HG02970 (cell line): Measurements from ENCODE around the gene IFNL3.
"Not testable (repeated sequence)": the region's sequence is repeated elsewhere in the genome, so short reads cannot be mapped to it uniquely, and the experiment has no call there.

Source experiments
- ATAC-seq: cut with Tn5 transposase; IDR thresholded peaks from one replicate; pipeline ENCODE4 v1.9.1; 2021; ENCODE audit warnings: mild to moderate bottlenecking, moderate library complexity, moderate number of reproducible peaks; ENCODE audit not compliant: unreplicated experiment, low FRiP score

IFNL3 gene

DNA sequence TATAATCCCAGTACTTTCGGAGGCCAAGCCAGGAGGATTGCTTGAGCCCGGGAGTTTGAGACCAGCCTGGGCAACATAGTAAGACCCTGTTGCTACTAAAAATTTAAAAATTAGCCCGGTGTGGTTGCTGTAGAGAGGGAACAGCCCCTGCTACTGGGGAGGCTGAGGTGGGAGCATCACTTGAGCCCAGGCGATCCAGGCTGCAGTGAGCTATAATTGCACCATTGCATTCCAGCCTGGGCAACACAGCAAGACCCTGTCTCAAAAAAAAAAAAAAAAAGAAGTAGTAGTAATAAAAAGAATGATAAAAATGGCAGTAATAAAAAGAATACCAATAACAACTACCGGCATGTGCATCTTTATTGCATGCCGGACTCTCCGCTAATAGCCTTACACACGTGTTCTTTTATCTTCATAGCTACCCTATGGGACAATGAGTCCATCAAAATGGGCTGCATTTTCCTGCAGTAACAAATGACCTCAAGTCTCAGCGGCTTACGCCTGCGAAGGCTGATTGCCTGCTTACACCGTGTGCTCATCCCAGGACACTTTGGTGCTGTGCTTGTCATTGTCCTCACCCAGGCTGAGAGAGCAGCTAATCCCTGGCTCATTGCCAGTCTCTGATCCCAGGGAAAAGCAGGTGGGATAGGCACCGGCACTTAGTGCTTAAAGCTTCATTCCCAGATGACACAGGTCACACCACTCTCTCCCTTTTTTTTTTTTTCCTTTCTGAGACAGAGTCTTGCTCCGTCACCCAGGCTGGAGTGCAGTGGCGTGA, 26.4 kb downstream of the IFNL3 start:
- ATAC-seq = no peak

DNA sequence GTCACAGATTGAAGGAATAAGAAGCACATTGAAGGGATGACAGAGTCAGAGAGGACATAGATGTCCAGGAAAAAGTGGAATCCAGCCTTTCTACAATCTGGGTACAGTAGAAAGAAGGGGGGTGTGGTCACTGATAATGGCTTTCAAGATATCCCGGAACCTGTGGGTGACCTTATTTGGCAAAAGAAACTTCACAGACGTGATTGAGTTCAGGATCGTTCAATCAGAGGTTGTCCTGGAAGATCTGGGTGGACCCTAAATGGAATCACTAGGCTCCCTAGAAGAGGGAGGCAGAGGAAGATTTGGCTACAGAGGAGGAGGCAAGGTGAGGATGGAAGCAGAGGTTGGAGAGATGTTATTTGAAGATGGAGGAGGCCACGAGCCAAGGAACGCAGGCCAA, 27.7 kb downstream of the IFNL3 start:
- no peak for ATAC-seq

DNA sequence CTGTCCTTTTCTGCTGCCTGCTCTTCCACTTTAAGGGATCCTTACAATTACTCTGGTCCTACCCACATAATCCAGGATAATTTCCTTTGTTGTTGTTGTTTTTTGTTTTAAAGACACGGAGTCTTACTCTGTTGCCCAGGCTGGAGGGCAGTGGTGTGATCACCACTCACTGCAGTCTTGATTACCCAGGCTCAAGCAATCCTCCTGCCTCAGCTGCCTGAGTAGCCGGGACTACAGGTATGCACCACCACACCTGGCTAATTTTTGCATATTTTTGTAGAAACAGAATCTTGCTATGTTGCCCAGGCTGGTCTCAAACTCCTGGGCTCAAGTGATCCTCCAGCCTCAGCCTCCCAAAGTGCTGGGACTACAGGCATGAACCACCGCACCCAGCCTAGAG, 29.5 kb downstream of the IFNL3 start:
- ATAC-seq = not testable (repeated sequence)

DNA sequence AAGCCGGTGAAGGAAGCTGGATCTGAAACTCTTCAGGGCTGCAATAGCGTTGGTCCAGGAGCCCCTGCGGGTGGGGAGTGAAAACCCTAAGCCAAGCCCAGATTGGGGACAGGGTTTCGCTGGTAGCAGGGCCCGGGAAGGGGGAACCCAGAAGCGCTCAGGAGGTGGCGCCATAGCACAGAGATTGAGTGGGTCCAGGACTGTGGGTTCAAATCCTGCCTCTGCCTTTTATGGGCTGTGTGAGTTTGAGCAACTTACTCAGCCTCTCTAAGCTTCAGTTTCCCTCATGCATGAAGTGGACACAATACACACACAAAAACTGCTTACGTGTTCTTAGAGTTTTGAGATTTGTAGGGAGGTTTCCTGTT, 32.4 kb downstream of the IFNL3 start:
- ATAC-seq = no peak

DNA sequence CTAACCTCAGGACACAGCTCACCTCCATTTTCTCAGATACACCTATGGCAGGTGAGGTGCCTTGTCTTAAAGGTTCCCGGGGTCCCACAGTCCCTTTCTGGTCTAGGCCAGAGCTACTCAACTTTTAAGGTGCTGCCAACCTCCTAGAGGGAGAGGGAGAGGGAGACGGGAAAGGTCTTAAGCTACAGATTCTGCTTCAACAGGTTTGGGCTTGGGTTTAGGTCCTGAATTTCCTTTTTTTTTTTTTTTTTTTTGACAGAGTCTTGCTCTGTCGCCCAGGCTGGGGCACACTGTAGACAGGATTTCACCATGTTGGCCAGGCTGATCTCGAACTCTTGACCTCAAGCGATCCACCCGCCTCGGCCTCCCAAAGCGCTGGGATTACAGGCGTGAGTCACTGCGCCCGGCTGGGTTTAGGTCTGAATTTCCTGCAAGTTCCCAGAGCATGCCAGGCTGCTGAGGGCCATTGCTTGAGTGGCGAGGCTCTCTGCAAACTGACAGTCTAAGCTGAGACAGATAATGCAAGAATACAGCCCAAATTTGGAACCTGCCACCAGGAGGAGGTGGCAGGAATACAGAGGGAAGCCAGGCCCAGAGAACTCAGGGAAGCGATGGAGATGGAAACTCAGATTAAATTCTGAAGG, 33.0 kb downstream of the IFNL3 start:
- ATAC-seq = no peak

DNA sequence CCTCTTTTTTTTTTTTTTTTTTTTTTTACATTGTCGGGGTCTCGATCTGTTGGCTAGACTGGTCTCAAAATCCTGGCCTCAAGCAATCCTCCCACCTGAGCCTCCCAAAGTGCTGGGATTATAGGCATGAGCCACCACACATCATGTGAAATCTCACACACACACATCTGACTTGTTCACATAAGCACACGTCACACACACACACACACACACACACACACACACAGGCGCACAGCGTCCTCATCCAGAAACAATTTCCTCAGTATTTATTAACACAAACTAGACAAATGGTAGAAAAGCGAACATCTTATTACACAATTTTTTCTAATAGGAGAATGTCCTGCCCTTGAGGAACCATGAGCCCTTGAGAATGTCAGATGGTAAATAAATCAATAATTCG, 35.6 kb downstream of the IFNL3 start:
- no peak for ATAC-seq

DNA sequence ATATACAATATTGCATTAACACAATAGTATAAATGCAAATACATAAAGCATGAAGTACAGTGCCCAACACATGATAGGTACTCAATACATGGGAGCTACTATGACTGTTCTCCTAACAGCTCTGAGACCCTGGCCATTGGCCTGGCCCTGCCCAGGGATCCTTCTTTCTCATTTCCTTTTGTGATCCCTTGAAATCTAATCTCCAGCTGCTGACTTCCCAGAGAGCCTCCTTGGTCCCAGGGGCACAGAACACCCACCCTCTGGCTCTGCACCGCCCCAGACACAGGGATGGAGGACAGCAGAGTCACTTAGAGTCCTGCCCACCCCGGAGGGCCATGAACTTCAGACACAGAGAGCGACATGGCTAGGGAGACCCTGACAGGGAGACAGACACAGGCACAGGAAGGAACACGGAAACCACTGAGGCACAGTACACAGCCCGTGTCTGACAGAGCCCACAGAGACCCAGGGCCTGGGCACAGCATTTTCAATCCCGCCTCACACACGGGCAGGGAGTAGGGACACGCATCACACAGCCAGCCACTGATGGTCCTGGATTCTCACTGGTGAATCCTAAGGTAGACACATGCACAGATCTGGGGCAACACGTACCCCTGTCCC, 36.5 kb downstream of the IFNL3 start:
- ATAC-seq = no peak

DNA sequence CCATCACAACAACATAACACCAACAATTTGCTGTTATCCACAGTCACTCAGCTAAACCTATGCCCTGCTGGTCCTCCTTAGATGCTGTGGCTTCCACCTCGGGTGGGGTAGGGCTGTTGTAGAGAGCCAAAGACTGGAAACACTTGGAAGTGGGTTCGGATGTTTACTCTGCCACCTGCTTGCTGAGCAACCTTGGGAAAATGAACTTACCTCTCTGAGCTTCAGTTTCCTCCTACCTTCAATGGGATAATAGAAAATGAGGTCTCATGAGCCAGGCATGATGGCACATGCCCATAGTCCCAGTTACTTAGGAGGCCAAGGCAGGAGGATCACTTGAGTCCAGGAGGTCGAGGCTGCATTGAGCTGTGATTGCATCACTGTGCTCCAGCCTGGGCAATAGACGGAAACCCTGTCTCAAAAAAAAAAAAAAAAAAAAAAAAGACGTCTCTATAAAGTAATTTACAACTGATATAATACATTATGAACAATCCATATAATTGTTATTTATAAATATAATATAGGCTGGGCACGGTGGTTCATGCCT, 37.4 kb downstream of the IFNL3 start:
- no peak for ATAC-seq

DNA sequence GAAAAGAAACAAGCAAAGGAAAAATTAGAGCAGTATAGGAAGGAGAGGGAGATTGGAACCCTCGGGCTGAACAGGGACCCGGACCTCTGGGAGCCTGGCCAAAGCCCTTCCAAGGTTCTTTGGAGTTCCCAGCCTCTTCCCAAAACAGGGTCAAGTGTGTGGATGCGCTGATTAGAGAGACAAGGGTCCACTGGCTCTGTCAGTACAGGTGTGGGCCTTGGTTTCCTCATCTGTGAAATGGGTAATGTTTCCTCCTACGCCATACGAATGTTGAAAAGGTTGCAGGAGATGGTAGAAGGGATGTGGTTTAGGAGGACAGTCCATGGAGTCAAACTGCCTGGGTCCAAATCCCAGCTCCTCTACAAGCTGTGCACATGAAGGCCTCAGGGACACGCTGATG, 38.7 kb downstream of the IFNL3 start:
- ATAC-seq = no peak

DNA sequence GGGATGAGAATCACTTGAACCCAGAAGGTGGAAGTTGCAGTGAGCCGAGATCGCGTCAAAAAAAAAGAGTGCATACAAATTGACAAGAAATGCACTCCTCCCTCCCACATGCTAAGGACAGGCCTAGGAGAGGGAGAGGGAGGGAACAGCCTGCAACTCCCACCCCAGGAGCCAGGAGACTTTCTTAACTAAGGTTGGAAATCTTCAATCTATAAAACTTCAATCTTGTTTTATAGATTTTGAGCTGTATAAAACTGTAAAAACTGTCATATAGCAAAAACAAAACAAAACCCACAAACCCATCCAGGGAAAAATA, 39.4 kb downstream of the IFNL3 start:
- no peak for ATAC-seq

DNA sequence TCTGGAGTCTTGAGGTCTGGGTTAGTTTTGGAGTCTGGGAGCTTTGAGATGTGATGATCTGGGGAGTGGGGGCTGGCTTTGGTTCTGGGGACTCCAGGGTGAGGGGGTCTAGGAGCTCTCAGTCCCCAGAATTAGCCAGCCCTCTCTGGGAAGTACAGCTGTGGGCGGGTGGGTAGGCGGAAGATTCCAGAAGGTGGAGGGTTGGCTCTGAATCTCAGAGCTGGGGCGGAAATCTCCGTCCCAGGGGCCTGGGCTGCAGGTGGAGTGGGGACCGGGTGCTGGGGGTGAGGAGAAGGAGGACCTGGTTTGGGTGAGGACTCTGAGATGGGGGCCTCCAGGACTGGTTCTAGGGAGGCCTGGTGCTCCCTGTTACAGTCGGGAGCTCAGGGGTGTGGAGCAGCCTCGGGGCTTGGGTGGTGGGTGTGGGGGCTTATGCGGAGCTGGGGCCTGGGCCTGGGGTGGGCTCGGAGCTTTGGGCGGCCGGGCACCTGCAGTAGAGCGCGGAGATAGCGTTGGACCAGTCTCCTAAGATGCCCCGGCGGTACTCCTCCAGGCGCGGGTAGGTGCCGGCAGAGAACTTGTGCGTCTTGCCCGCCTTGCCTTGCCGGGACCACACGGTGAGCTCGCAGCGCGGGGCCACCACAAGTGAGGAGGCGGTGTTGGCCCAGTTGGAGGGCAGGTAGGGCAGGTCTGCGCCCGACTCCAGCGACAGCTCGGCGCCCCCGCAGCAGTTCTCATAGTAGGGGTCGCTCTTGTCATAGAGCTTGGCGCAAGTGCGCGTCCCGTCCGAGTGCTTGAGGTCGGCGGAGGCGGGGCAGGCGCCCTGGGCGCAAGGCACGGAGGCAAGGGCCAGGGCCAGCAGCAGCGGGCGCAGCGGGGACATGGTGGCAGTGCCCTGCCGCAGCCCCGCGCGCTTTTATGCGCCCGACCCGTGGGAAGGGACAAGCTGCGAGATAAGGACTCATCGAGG, 41.1 kb downstream of the IFNL3 start, which contains the start of gene SYCN:
Gene SYCN, minus strand, starts transcription at position 892 of the 970 bp plus-strand sequence. Its CDS starts 9 bp downstream, at position 883.
- ATAC-seq = no peak

DNA sequence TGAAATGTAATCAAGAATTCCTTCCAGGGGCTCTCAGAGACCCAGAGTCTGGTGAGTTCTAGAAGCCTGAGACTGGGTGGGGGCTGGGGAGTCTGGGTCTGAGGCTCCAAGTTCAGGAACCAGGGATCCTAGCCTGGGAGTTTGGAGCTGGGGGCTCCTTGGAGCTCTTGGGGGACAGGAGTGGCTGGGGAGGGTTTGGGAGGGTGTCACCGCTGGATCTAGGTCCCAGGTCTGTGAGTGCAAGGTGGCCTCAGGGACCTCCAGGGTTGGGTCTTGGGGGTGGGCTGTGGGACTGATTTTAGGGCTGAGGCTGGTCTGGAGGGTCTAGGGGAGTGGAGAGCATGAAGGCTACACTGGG, 41.8 kb downstream of the IFNL3 start:
- ATAC-seq = no peak

DNA sequence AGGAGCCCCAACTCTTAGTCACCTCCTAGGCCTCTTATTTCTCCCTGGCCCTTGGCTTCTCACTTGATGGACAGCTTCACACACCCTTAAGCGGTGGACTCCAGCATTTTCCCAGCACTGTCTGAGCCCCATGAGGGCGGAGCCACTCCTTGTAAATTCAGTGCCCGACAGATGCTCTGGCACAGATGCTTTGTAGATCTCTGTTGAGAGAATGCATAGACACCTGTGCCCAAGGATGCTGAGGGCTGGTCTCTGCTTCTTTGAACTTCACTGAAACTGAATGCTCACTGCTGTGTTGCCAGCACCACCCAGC, 44.0 kb downstream of the IFNL3 start:
- no peak for ATAC-seq

DNA sequence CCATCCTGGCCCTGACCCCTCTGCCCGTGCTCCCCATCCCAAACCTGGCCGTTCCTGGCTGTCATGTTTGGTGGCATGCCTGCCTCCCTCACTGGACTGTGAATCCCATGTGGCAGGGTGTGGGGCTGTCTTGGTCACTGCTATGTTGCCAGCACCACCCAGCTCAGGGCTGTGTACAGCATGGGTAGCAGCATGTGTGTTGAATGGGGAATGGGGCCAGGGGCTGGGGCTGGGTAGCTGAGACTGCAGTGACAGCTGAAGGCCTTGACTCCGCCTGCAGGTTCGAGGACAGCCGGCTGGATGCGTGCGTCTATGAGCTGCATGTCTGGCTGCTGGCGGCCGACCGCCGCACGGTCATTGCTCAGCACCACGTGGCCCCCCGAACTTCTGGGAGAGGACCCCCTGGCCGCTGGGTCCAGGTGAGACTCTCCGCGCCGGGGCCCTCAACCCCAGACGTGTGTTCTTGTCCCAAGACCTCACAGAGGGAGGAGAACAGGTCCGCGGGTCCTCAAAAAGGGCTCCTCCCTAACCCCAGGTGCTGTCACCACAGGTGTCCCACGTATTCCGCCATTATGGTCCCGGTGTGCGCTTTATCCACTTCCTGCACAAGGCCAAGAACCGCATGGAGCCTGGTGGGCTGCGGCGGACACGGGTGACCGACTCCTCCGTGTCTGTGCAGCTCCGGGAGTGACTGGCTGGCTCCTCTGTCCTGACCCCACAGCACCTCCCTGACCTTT, 44.6 kb downstream of the IFNL3 start:
- ATAC-seq = no peak

DNA sequence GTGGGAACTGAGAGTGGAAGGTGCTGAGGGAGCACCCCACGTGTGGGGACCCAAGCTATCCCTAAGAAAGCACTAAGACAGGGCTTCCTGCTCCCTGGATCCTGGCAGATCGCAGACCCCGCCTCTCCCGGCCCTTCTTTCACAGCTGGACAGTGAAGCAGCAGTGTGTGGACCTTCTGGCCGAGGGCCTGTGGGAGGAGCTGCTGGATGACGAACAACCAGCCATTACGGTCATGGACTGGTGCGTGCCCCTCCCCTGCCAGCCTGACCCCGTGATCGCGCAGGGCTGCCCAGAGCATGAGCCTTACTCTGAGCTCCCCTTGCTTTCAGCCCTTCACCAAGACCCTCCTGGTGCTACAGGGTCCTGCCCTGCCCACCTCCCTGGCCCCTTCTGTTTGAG, 45.8 kb downstream of the IFNL3 start:
- no peak for ATAC-seq

DNA sequence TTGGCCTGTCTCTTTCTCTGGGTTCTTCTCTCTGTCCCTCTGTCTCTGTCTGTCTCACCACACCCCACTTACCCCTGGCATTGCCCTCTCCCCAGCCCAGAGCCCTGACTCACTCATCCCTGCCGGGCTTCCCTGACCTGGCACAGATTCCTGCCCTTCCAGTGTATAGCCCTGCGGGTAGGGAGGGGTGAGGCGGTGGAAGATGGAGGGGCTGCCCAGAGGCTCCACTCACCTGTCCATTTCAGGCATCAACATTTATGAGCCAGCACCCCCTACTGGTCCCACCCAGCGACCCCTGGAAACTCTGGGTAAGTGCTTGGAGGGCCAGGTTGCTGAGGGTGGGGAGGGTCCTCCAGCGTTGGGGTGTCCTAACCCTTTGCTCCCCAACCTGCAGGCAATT, 47.0 kb downstream of the IFNL3 start:
- no peak for ATAC-seq

DNA sequence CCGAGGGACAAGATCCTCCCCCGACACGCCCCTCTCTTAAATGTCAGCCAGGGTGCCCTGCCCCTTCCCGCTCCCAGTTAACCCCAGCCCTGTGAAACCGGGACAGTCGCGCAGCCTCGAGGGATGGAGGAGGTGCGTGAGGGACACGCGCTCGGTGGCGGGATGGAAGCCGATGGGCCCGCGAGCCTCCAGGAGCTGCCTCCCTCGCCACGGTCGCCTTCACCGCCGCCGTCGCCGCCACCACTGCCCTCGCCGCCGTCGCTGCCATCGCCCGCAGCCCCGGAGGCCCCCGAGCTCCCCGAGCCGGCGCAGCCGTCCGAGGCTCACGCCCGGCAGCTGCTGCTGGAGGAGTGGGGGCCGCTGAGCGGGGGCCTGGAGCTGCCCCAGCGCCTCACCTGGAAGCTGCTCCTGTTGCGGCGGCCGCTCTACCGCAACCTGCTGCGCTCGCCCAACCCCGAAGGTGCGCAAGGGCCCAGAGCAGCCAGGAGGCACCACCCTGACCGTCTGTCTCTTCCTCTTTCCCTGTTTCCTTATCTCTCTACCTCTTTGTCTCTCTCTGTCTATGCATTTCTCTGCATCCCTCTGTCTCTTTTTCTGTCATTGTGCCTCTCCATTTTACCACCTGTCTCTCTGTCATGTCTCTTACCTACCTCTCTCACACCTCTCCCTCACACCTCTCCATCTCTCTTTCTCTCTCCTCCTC, 47.8 kb downstream of the IFNL3 start, which contains the start of gene NCCRP1:
Gene NCCRP1, plus strand, starts transcription at position 105 of the 703 bp plus-strand sequence. Its CDS starts 19 bp downstream, at position 124.
- no peak for ATAC-seq

DNA sequence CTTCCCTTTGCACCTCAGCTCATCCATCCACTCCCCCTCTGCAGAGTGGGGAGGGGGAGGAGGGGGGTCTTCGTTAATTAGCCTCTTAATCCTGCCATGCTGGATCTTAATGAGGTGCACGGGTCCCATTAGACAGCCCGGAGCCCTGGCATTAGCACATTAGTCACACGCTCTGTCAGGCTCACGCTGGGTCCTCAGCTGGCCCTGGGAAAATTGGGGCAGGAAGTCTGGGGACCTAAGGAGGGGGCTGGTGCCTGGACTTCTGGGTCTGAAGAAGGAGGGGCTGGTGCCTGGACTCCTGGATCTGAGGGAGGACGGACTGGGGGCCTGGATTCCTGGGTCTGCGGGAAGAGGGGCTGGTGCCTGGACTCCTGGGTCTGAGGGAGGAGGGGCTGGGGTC, 48.5 kb downstream of the IFNL3 start:
- no peak for ATAC-seq

DNA sequence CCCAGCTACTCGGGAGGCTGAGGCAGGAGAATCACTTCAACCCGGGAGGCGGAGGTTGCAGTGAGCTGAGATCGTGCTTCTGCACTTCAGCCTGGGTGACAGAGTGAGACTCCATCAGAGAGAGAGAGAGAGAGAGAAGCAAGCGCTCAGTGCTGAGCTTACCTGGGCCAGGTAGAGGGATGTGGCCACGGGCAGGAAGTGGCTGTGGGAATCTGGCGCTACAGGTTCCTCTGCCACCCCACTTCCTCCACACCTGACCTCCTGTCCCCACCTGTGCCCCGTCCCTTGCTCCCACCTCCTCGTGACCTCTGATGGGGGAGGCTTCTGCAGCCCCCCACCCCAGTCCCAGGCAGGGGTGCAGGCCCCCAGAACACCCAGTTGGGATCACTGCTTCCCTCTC, 49.1 kb downstream of the IFNL3 start:
- ATAC-seq = no peak
